Measurements from ENCODE around the gene SLC10A6. TPM values are rescaled to one million over a fixed set of nuclear protein-coding genes. Genes with fewer than 3 reads are reported as not detected.

Gene SLC10A6
- total and polyA plus RNA-seq, 2 of the 13 experiments (the other 11 are each of a cell fraction or from before 2014, with no cell fraction given): not detected

DNA sequence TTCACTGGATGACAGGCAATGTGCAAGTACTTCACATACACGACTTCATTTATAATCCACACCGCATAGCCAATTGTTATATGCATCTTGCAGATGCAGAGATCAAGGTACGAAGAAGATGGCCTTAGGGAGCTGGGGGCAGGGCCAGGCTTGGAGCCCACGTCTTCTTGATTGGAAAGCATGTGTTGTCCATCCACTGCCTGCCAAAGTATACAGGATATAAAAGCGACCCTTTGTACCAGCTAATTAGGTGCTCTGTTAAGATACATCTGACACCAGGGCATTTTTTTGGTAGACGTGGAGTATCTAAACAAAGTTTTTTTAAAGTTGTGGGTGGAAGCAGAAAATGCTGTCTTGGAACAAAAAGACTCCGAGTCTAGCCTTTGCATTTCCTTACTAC is 41.6 kb upstream of the SLC10A6 start:
- CTCF ChIA-PET (ENCODE audit: low intra/inter-chr PET ratio, low total read pairs): no interaction called here
- no peak for FAIRE-seq
- intact Hi-C loops (cut with micrococcal nuclease; ENCODE audit: unreplicated experiment): no loop called here

DNA sequence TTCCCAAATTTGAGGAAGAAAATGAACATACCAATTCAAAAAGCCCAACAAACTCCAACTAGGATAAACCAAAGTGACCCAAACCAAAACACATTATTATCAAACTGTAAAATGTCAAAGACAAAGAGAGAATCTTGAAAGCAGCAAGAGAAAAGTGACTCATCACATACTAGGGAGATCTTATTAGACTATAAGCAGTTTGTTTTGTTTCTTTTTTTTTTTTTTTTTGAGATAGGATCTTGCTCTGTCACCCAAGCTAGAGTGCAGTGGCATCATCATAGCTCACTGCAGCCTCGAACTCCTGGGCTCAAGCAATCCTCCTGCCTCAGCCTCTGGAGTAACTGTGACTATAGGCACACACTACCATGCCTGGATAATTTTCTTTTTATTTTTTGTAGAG is 30.5 kb upstream of the SLC10A6 start:
- Histone ChIP-seq H3K4me3 (replicated peaks in 1 of 3; ENCODE audit: insufficient read depth in 1 of 3, low read depth in 2 of 3, low read length in 3 of 3) (no peak overlapping the region), H3K9ac (ENCODE audit: insufficient read depth, low read depth, low read length) (no peak overlapping the region), H3K4me2 (ENCODE audit: low read depth, low read length) (no peak overlapping the region), H3K36me3 (replicated peaks in 1 of 2; ENCODE audit: control insufficient read depth in 1 of 2, insufficient read depth in 2 of 2, low read length in 2 of 2) (no peaks in the 10 kb centered on the region), H3K9me3 (ENCODE audit: low read length) (peaks cover 19% of the 10 kb centered on the region; the same call in 1 of the 2 replicates), H2AFZ (ENCODE audit: low read length) (no peak overlapping the region), H3K27ac (ENCODE audit: extremely low read length, insufficient read depth, low read length) (no peak overlapping the region), H4K20me1 (ENCODE audit: insufficient read depth, low read length) (no peaks in the 10 kb centered on the region), H3K79me2 (ENCODE audit: insufficient read depth, low read length) (no peaks in the 10 kb centered on the region), H3K4me1 (ENCODE audit: insufficient read depth, low read length) (no peaks in the 10 kb centered on the region), H3K27me3 (ENCODE audit: control insufficient read depth in 1 of 2, insufficient read depth in 2 of 2, low read length in 2 of 2) (no peaks in the 10 kb centered on the region; a peak in 2 of 5 replicates)
- TF ChIP-seq ZNF569 (CRISPR knock-in tag; IDR thresholded peaks at IDR 0.05; ENCODE audit: borderline replicate concordance) (no peak), ZNF607 (CRISPR knock-in tag; IDR thresholded peaks at IDR 0.05; ENCODE audit: borderline replicate concordance) (no peak), ATRX (CRISPR knock-in tag; IDR thresholded peaks at IDR 0.05; ENCODE audit: borderline replicate concordance) (no peak), ESRRA (CRISPR knock-in tag; IDR thresholded peaks at IDR 0.05; ENCODE audit: low read depth) (no peak)
- TF ChIP-seq, protein P1, sequence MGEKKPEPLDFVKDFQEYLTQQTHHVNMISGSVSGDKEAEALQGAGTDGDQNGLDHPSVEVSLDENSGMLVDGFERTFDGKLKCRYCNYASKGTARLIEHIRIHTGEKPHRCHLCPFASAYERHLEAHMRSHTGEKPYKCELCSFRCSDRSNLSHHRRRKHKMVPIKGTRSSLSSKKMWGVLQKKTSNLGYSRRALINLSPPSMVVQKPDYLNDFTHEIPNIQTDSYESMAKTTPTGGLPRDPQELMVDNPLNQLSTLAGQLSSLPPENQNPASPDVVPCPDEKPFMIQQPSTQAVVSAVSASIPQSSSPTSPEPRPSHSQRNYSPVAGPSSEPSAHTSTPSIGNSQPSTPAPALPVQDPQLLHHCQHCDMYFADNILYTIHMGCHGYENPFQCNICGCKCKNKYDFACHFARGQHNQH (CRISPR knock-in tag; IDR thresholded peaks at IDR 0.05): no peak
- TF ChIP-seq, protein P2, sequence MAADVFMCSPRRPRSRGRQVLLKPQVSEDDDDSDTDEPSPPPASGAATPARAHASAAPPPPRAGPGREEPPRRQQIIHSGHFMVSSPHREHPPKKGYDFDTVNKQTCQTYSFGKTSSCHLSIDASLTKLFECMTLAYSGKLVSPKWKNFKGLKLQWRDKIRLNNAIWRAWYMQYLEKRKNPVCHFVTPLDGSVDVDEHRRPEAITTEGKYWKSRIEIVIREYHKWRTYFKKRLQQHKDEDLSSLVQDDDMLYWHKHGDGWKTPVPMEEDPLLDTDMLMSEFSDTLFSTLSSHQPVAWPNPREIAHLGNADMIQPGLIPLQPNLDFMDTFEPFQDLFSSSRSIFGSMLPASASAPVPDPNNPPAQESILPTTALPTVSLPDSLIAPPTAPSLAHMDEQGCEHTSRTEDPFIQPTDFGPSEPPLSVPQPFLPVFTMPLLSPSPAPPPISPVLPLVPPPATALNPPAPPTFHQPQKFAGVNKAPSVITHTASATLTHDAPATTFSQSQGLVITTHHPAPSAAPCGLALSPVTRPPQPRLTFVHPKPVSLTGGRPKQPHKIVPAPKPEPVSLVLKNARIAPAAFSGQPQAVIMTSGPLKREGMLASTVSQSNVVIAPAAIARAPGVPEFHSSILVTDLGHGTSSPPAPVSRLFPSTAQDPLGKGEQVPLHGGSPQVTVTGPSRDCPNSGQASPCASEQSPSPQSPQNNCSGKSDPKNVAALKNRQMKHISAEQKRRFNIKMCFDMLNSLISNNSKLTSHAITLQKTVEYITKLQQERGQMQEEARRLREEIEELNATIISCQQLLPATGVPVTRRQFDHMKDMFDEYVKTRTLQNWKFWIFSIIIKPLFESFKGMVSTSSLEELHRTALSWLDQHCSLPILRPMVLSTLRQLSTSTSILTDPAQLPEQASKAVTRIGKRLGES (CRISPR knock-in tag; IDR thresholded peaks at IDR 0.05; ENCODE audit: borderline replicate concordance): no peak
- no peak for ATAC-seq
- in situ Hi-C loops (cut with HindIII; ENCODE audit: extremely low pct_ligation_motif_present, low pct_unique_long_range_greater_than_20kb) (no loop called here), intact Hi-C loops (cut with micrococcal nuclease; ENCODE audit: unreplicated experiment) (no loop called here)
- ChIA-PET CTCF (ENCODE audit: low intra/inter-chr PET ratio, low total read pairs) (no interaction called here), POLR2A (no interaction called here)
- no peak for DNase-seq (ENCODE audit: low spot score)
- no peak for FAIRE-seq
- no TSS peak for BruUV-seq (replicated peaks)
- WGBS (ENCODE audit: low lambda C conversion rate): 0% methylated on average over 1 of the region's 1 CpG

More for the DNA sequence above, 41.6 kb upstream of the SLC10A6 start:
- no TSS peak for BruUV-seq (replicated peaks)
- Histone ChIP-seq H3K9me3 (ENCODE audit: low read length) (no peaks in the 10 kb centered on the region), H3K79me2 (ENCODE audit: insufficient read depth, low read length) (no peaks in the 10 kb centered on the region), H3K27me3 (ENCODE audit: control insufficient read depth in 1 of 2, insufficient read depth in 2 of 2, low read length in 2 of 2) (no peaks in the 10 kb centered on the region), H4K20me1 (ENCODE audit: insufficient read depth, low read length) (no peaks in the 10 kb centered on the region), H3K36me3 (replicated peaks in 1 of 2; ENCODE audit: control insufficient read depth in 1 of 2, insufficient read depth in 2 of 2, low read length in 2 of 2) (no peaks in the 10 kb centered on the region), H3K4me2 (ENCODE audit: low read depth, low read length) (no peak overlapping the region), H3K27ac (ENCODE audit: extremely low read length, insufficient read depth, low read length) (no peak overlapping the region), H3K4me3 (replicated peaks in 1 of 3; ENCODE audit: insufficient read depth in 1 of 3, low read depth in 2 of 3, low read length in 3 of 3) (no peak overlapping the region), H3K4me1 (ENCODE audit: insufficient read depth, low read length) (peaks cover 12% of the 10 kb centered on the region; the same call in 1 of the 2 replicates), H2AFZ (ENCODE audit: low read length) (no peak overlapping the region), H3K9ac (ENCODE audit: insufficient read depth, low read depth, low read length) (no peak overlapping the region)
- WGBS (ENCODE audit: low lambda C conversion rate): 75% methylated on average over 7 of the region's 7 CpGs
- TF ChIP-seq, protein P3, sequence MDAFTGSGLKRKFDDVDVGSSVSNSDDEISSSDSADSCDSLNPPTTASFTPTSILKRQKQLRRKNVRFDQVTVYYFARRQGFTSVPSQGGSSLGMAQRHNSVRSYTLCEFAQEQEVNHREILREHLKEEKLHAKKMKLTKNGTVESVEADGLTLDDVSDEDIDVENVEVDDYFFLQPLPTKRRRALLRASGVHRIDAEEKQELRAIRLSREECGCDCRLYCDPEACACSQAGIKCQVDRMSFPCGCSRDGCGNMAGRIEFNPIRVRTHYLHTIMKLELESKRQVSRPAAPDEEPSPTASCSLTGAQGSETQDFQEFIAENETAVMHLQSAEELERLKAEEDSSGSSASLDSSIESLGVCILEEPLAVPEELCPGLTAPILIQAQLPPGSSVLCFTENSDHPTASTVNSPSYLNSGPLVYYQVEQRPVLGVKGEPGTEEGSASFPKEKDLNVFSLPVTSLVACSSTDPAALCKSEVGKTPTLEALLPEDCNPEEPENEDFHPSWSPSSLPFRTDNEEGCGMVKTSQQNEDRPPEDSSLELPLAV (CRISPR knock-in tag; conservative IDR thresholded peaks at IDR 0.05; ENCODE audit: low read depth): no peak
- TF ChIP-seq FOXO1 (CRISPR knock-in tag; IDR thresholded peaks at IDR 0.05) (no peak), RXRA (CRISPR knock-in tag; IDR thresholded peaks at IDR 0.05) (no peak)
- DNase-seq (ENCODE audit: low spot score) (no peak), ATAC-seq (no peak)
- POLR2A ChIA-PET: no interaction called here
- in situ Hi-C loops (cut with HindIII; ENCODE audit: extremely low pct_ligation_motif_present, low pct_unique_long_range_greater_than_20kb): loop anchor here (5.0 to 10.0 kb wide), 2 partner anchors 98 to 344 kb away; no protein-coding TSS in a partner anchor
